Measurements from ENCODE around the gene ATP6V1E1. TPM values are rescaled to one million over a fixed set of nuclear protein-coding genes. Genes with fewer than 3 reads are reported as not detected.

Gene ATP6V1E1
- total and polyA plus RNA-seq, 2 donors from 2014 or later = 138 to 443 TPM

DNA sequence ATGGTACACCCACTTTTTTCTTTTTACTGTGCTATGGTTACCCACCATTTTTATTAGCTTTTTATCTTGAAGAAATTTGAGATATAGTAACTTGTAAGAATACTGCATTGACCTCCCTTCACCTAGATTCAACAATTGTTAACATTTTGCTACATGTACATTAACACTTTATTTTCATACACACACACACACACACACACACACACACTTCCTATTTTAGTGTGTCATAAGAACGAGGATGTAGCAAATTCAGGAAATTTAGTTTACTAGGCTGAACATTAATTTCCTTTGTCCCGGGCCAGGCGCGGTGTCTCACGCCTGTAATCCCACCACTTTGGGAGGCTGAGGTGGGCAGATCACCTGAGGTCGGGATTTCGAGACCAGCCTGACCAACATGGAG lies 1.1 kb upstream of the ATP6V1E1 start:
- peak overlapping the region in 1 of 3 donors; percentile 100 for H3K4me3 ChIP-seq (ENCODE audit: low read length in 3 of 3)
- H3K4me1 ChIP-seq (ENCODE audit: control insufficient read depth in 2 of 3, insufficient read depth in 2 of 3, low read depth in 1 of 3, low read length in 3 of 3) = peaks cover 0 to 14% (median 2%) of the 10 kb centered on the region in 3 donors
- H3K9me3 ChIP-seq (ENCODE audit: control insufficient read depth in 2 of 3, insufficient read depth in 1 of 3, low read length in 3 of 3) = no peaks in the 10 kb centered on the region
- DNase-seq = peak in 1 of 5 donors; percentile 21
- no peaks in the 10 kb centered on the region for H3K27me3 ChIP-seq (ENCODE audit: control insufficient read depth, insufficient read depth, low read length)
- TF ChIP-seq, protein P1, sequence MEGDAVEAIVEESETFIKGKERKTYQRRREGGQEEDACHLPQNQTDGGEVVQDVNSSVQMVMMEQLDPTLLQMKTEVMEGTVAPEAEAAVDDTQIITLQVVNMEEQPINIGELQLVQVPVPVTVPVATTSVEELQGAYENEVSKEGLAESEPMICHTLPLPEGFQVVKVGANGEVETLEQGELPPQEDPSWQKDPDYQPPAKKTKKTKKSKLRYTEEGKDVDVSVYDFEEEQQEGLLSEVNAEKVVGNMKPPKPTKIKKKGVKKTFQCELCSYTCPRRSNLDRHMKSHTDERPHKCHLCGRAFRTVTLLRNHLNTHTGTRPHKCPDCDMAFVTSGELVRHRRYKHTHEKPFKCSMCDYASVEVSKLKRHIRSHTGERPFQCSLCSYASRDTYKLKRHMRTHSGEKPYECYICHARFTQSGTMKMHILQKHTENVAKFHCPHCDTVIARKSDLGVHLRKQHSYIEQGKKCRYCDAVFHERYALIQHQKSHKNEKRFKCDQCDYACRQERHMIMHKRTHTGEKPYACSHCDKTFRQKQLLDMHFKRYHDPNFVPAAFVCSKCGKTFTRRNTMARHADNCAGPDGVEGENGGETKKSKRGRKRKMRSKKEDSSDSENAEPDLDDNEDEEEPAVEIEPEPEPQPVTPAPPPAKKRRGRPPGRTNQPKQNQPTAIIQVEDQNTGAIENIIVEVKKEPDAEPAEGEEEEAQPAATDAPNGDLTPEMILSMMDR (IDR thresholded peaks at IDR 0.05; ENCODE audit: borderline replicate concordance, extremely low read depth, insufficient read depth) = no peak
- intact Hi-C loops (cut with DNase I) = no loop called here
- FAIRE-seq = no peak
- H3K36me3 ChIP-seq (ENCODE audit: control insufficient read depth in 2 of 3, insufficient read depth in 3 of 3, low read length in 3 of 3) = no peaks in the 10 kb centered on the region
- H3K27ac ChIP-seq (ENCODE audit: low read depth in 2 of 2, low read length in 2 of 2) = no peak overlapping the region
- no peak overlapping the region for H3K9ac ChIP-seq (ENCODE audit: low read length in 3 of 3)

DNA sequence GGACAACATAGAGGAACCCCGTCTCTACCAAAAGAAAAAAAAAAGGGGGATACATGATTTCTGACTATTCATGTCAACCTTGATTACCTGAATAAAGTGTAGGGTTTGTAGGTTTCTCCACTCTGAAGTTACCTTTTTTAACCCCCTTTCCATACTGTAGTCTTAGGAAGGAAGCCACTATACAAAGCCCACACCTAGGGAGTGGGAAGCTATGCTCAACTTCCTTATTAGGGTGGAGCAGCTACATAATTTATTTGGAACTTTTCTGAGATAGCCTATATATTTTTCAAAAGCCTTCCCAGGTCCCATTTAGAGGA lies 582 bp upstream of the ATP6V1E1 start:
- H3K36me3 ChIP-seq (ENCODE audit: control insufficient read depth in 2 of 3, insufficient read depth in 3 of 3, low read length in 3 of 3) = no peaks in the 10 kb centered on the region
- intact Hi-C loops (cut with DNase I) = no loop called here

DNA sequence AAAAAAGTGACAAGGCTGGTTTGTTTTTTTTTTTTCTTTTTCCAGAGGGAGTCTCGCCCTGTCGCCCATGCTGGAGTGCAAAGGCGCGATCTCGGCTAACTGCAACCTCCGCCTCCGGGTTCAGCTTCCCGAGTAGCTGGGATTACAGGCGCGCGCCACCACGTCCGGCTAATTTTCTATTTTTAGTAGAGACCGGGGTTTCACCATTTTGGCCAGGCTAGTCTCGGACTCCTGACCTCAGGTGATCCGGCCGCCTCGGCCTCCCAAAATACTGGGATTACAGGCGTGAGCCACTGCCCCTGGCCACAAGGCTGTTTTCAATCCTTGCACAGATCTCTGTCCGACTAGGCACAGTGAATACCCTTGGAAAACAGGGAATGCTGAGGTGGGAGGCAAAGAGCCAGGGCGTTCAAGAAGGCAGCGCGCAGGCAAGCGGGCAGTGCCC lies 566 bp downstream of the ATP6V1E1 start:
- peak overlapping the region; percentile 97 to 100 (median 97) for H3K4me3 ChIP-seq (ENCODE audit: low read length in 3 of 3)
- DNase-seq (peak in 2 of 5 donors; percentile 15 to 42), FAIRE-seq (no peak)
- no peaks in the 10 kb centered on the region for H3K9me3 ChIP-seq (ENCODE audit: control insufficient read depth in 2 of 3, insufficient read depth in 1 of 3, low read length in 3 of 3)
- H3K27me3 ChIP-seq (ENCODE audit: control insufficient read depth, insufficient read depth, low read length) = no peaks in the 10 kb centered on the region
- peaks cover 0 to 6% (median 2%) of the 10 kb centered on the region in 3 donors for H3K4me1 ChIP-seq (ENCODE audit: control insufficient read depth in 2 of 3, insufficient read depth in 2 of 3, low read depth in 1 of 3, low read length in 3 of 3)
- peak overlapping the region; percentile 97 to 98 for H3K27ac ChIP-seq (ENCODE audit: low read depth in 2 of 2, low read length in 2 of 2)
- peak overlapping the region; percentile 81 to 99 (median 95) for H3K9ac ChIP-seq (ENCODE audit: low read length in 3 of 3)
- intact Hi-C loops (cut with DNase I) = no loop called here
- H3K36me3 ChIP-seq (ENCODE audit: control insufficient read depth in 2 of 3, insufficient read depth in 3 of 3, low read length in 3 of 3) = peaks cover 0 to 1% (median 0%) of the 10 kb centered on the region in 3 donors
- TF ChIP-seq, protein P1 (IDR thresholded peaks at IDR 0.05; ENCODE audit: borderline replicate concordance, extremely low read depth, insufficient read depth) = no peak

More for the DNA sequence above, 582 bp upstream of the ATP6V1E1 start:
- no peak for DNase-seq
- TF ChIP-seq, protein P1 (IDR thresholded peaks at IDR 0.05; ENCODE audit: borderline replicate concordance, extremely low read depth, insufficient read depth) = no peak
- H3K9ac ChIP-seq (ENCODE audit: low read length in 3 of 3) = peak overlapping the region; percentile 84 to 99 (median 85)
- peaks cover 0 to 14% (median 2%) of the 10 kb centered on the region in 3 donors for H3K4me1 ChIP-seq (ENCODE audit: control insufficient read depth in 2 of 3, insufficient read depth in 2 of 3, low read depth in 1 of 3, low read length in 3 of 3)
- no peaks in the 10 kb centered on the region for H3K9me3 ChIP-seq (ENCODE audit: control insufficient read depth in 2 of 3, insufficient read depth in 1 of 3, low read length in 3 of 3)
- FAIRE-seq = no peak
- H3K27me3 ChIP-seq (ENCODE audit: control insufficient read depth, insufficient read depth, low read length) = no peaks in the 10 kb centered on the region
- peak overlapping the region; percentile 97 to 100 (median 97) for H3K4me3 ChIP-seq (ENCODE audit: low read length in 3 of 3)
- peak overlapping the region; percentile 87 to 98 for H3K27ac ChIP-seq (ENCODE audit: low read depth in 2 of 2, low read length in 2 of 2)

DNA sequence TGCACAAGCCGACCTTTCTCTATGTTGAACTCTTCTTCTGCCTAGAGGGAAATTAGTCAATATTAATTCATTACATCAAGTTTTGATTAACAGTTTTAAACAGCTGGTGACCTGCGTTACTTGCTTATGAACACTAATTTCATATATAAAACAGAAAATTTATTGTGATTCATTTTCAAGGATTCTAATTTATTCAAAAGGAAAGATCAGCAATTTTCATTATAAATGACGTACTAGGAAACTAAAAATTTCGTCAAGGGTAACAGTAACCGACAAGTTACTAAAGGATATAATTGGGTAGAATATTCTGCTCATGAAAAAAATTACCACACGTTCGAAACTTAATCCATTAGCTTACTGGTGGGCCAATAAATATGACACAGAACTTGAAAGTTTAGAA lies 15.3 kb downstream of the ATP6V1E1 start:
- no peak for DNase-seq
- no peaks in the 10 kb centered on the region for H3K9me3 ChIP-seq (ENCODE audit: control insufficient read depth in 2 of 3, insufficient read depth in 1 of 3, low read length in 3 of 3)
- TF ChIP-seq, protein P1 (IDR thresholded peaks at IDR 0.05; ENCODE audit: borderline replicate concordance, extremely low read depth, insufficient read depth) = no peak
- H3K36me3 ChIP-seq (ENCODE audit: control insufficient read depth in 2 of 3, insufficient read depth in 3 of 3, low read length in 3 of 3) = peaks cover 9 to 23% (median 10%) of the 10 kb centered on the region in 3 donors
- no peak overlapping the region for H3K27ac ChIP-seq (ENCODE audit: low read depth in 2 of 2, low read length in 2 of 2)
- H3K27me3 ChIP-seq (ENCODE audit: control insufficient read depth, insufficient read depth, low read length) = no peaks in the 10 kb centered on the region
- intact Hi-C loops (cut with DNase I) = no loop called here
- no peak overlapping the region for H3K4me3 ChIP-seq (ENCODE audit: low read length in 3 of 3)
- no peak for FAIRE-seq
- no peaks in the 10 kb centered on the region for H3K4me1 ChIP-seq (ENCODE audit: control insufficient read depth in 2 of 3, insufficient read depth in 2 of 3, low read depth in 1 of 3, low read length in 3 of 3)
- no peak overlapping the region for H3K9ac ChIP-seq (ENCODE audit: low read length in 3 of 3)

Measured in kidney (tissue), 14 donors.